GM18505 (cell line): ENCODE results near the gene ABL2.

ENCODE experiments used
- ATAC-seq: cut with Tn5 transposase; IDR thresholded peaks from one replicate; pipeline ENCODE4 v1.9.1; 2021; ENCODE audit not compliant: unreplicated experiment
- POLR2A ChIP-seq: IDR thresholded peaks from 4 replicates; pipeline ENCODE4 v1.6.1; 2011; ENCODE audit warnings: borderline replicate concordance; ENCODE audit not compliant: insufficient read depth, insufficient read length; ENCODE audit errors: extremely low read depth

The ABL2 gene

GRCh38 chr1:179121159-179121938, 108.1 kb downstream of the ABL2 start:
- ATAC-seq = no peak
- no peak for TF ChIP-seq POLR2A

GRCh38 chr1:179120736-179121135, 108.7 kb downstream of the ABL2 start:
- no peak for TF ChIP-seq POLR2A
- no peak for ATAC-seq

GRCh38 chr1:179119513-179119912, 110.0 kb downstream of the ABL2 start:
- TF ChIP-seq POLR2A = no peak
- ATAC-seq = no peak

- no peak for TF ChIP-seq POLR2A
- ATAC-seq = no peak
These were observed 114.3 kb downstream of the ABL2 start for GRCh38 chr1:179115181-179115580.

- TF ChIP-seq POLR2A = no peak
- ATAC-seq = no peak
These were observed 120.8 kb downstream of the ABL2 start for GRCh38 chr1:179108644-179109043.

GRCh38 chr1:179107706-179108629, 121.5 kb downstream of the ABL2 start:
- ATAC-seq = no peak

GRCh38 chr1:179105393-179105792, 124.1 kb downstream of the ABL2 start:
- ATAC-seq = no peak
- TF ChIP-seq POLR2A = no peak

More at GRCh38 chr1:179107706-179108629, 121.5 kb downstream of the ABL2 start:
- TF ChIP-seq POLR2A = no peak

GRCh38 chr1:179104611-179105250, 124.7 kb downstream of the ABL2 start:
- no peak for ATAC-seq
- no peak for TF ChIP-seq POLR2A

GRCh38 chr1:179103999-179104398, 125.5 kb downstream of the ABL2 start:
- no peak for TF ChIP-seq POLR2A
- no peak for ATAC-seq

GRCh38 chr1:179101566-179101965, 127.9 kb downstream of the ABL2 start:
- TF ChIP-seq POLR2A = no peak
- no peak for ATAC-seq

- no peak for TF ChIP-seq POLR2A
- ATAC-seq = no peak
These were observed 129.6 kb downstream of the ABL2 start for GRCh38 chr1:179099891-179100290.

- no peak for TF ChIP-seq POLR2A
- no peak for ATAC-seq
These were observed 133.6 kb downstream of the ABL2 start for GRCh38 chr1:179095924-179096323.

- TF ChIP-seq POLR2A = no peak
- no peak for ATAC-seq
These were observed 134.1 kb downstream of the ABL2 start for GRCh38 chr1:179095377-179095776.

GRCh38 chr1:179094818-179095217, 134.7 kb downstream of the ABL2 start:
- no peak for ATAC-seq
- no peak for TF ChIP-seq POLR2A

- TF ChIP-seq POLR2A = no peak
- ATAC-seq = no peak
These were observed 136.5 kb downstream of the ABL2 start for GRCh38 chr1:179092896-179093461.
